GM13976 (cell line): Measurements from ENCODE around the gene SSBP2.

Source experiments
- DNase-seq: peaks from one replicate; pipeline ENCODE4 v3.0.0; 2012; ENCODE audit warnings: low spot score
- in situ Hi-C: fragments of 300-500 bp; cut with MboI; formaldehyde crosslinking; loops from one replicate; pipeline ENCODE4 v1.12.0; 2022; ENCODE audit warnings: low sequenced_read_pairs, mixed read lengths, inconsistent platforms; ENCODE audit not compliant: unreplicated experiment
- TF ChIP-seq, protein P1 (sequence below): IDR thresholded peaks from 2 replicates; pipeline ENCODE4 v1.5.1; 2012; ENCODE audit warnings: borderline replicate concordance, mild to moderate bottlenecking; ENCODE audit not compliant: insufficient read depth; ENCODE audit errors: extremely low read depth, missing control alignments, control extremely low read depth

Gene SSBP2

GRCh38 chr5:81519217-81519905 is 231.5 kb downstream of the SSBP2 start:
- in situ Hi-C loops: loop anchor here (25.0 kb wide), 1 partner anchor 643 kb away; no protein-coding TSS in a partner anchor
- TF ChIP-seq, protein P1, sequence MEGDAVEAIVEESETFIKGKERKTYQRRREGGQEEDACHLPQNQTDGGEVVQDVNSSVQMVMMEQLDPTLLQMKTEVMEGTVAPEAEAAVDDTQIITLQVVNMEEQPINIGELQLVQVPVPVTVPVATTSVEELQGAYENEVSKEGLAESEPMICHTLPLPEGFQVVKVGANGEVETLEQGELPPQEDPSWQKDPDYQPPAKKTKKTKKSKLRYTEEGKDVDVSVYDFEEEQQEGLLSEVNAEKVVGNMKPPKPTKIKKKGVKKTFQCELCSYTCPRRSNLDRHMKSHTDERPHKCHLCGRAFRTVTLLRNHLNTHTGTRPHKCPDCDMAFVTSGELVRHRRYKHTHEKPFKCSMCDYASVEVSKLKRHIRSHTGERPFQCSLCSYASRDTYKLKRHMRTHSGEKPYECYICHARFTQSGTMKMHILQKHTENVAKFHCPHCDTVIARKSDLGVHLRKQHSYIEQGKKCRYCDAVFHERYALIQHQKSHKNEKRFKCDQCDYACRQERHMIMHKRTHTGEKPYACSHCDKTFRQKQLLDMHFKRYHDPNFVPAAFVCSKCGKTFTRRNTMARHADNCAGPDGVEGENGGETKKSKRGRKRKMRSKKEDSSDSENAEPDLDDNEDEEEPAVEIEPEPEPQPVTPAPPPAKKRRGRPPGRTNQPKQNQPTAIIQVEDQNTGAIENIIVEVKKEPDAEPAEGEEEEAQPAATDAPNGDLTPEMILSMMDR: no peak
- no peak for DNase-seq

DNA sequence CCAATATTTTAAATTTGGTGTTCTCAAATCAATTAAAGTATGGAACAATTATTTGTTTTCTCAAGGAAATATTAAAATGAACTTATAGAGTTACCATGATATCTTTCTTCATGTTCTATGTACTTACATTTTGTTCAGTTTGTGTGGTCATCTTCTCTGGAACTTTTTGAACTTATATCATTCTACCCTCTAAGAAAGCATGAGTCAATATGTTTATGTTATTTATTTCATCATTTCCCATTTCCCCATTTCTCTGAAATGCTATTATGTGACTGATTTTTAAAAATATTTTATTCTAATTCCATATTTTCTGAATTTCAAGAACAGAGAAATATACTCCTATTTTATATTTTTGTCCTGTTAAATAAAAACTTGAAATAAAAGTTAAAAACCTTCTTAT is 233.4 kb downstream of the SSBP2 start:
- in situ Hi-C loops: loop anchor here (25.0 kb wide), 1 partner anchor 645 kb away; no protein-coding TSS in a partner anchor
- no peak for DNase-seq
- TF ChIP-seq, protein P1: no peak

- no peak for DNase-seq
- in situ Hi-C loops: loop anchor here (25.0 kb wide), 1 partner anchor 646 kb away; no protein-coding TSS in a partner anchor
- TF ChIP-seq, protein P1: no peak
Measured at GRCh38 chr5:81516091-81516490, 234.8 kb downstream of the SSBP2 start.

GRCh38 chr5:81513982-81514381 is 236.9 kb downstream of the SSBP2 start:
- in situ Hi-C loops: loop anchor here (25.0 kb wide), 1 partner anchor 648 kb away; no protein-coding TSS in a partner anchor
- TF ChIP-seq, protein P1: peak; percentile 4
- DNase-seq: no peak

DNA sequence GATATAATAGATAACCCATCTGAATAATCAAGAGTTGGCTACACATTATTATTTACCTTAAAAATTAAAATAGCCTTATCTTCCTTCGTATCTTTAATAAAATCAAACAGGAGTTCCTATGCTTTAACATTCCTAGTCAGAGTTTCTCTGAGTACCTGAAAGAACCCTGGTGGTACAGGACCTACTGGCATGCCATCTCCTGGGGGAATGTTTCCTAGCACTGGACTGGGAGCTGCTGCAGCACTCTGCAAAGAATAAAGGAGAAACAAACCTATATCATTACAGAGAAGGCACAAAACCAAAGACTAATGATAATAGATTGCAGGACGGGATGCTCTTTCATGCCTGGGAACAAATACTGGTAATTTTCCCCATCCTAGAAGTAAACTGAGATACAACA is 237.4 kb downstream of the SSBP2 start:
- no peak for DNase-seq
- in situ Hi-C loops: loop anchor here (25.0 kb wide), 1 partner anchor 649 kb away; no protein-coding TSS in a partner anchor
- TF ChIP-seq, protein P1: no peak

- in situ Hi-C loops: loop anchor here (10.0 to 25.0 kb wide), 3 partner anchors 238 to 655 kb away; no protein-coding TSS in a partner anchor
- TF ChIP-seq, protein P1: peak; percentile 69
- peak; percentile 77 for DNase-seq
Measured at GRCh38 chr5:81506900-81507588, 243.9 kb downstream of the SSBP2 start.
